ENCODE data around the gene ST8SIA5. TPM values are rescaled to one million over a fixed set of nuclear protein-coding genes. Genes with fewer than 3 reads are reported as not detected.

ST8SIA5 gene
- total and polyA plus RNA-seq, 7 donors = under 0.01 to 0.81 (median 0.22) TPM; not detected in 3

- WGBS, 2 donors = 65 to 70% methylated on average over 6 of the region's 6 CpGs
- no peak for TF ChIP-seq POLR2AphosphoS5 (IDR thresholded peaks at IDR 0.05)
- TF ChIP-seq EP300 (IDR thresholded peaks at IDR 0.05) = no peak
- TF ChIP-seq POLR2A (IDR thresholded peaks at IDR 0.05) = no peak
- TF ChIP-seq, protein P1, sequence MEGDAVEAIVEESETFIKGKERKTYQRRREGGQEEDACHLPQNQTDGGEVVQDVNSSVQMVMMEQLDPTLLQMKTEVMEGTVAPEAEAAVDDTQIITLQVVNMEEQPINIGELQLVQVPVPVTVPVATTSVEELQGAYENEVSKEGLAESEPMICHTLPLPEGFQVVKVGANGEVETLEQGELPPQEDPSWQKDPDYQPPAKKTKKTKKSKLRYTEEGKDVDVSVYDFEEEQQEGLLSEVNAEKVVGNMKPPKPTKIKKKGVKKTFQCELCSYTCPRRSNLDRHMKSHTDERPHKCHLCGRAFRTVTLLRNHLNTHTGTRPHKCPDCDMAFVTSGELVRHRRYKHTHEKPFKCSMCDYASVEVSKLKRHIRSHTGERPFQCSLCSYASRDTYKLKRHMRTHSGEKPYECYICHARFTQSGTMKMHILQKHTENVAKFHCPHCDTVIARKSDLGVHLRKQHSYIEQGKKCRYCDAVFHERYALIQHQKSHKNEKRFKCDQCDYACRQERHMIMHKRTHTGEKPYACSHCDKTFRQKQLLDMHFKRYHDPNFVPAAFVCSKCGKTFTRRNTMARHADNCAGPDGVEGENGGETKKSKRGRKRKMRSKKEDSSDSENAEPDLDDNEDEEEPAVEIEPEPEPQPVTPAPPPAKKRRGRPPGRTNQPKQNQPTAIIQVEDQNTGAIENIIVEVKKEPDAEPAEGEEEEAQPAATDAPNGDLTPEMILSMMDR (IDR thresholded peaks at IDR 0.05) = no peak
- no peak for DNase-seq
Observed at GRCh38 chr18:46621111-46621766, 135.6 kb downstream of the ST8SIA5 start.

GRCh38 chr18:46619559-46619958 lies 137.3 kb downstream of the ST8SIA5 start:
- H3K4me3 ChIP-seq = no peak overlapping the region
- peaks cover 0 to 16% (median 13%) of the 10 kb centered on the region in 4 donors for H3K4me1 ChIP-seq
- H3K36me3 ChIP-seq = no peaks in the 10 kb centered on the region
- H3K9me3 ChIP-seq = no peaks in the 10 kb centered on the region
- TF ChIP-seq POLR2AphosphoS5 (IDR thresholded peaks at IDR 0.05) (no peak), POLR2A (IDR thresholded peaks at IDR 0.05) (no peak)
- TF ChIP-seq, protein P1 (IDR thresholded peaks at IDR 0.05) = no peak
- 73 to 88% methylated on average over 3 of the region's 3 CpGs for WGBS, 2 donors
- H3K27me3 ChIP-seq = no peaks in the 10 kb centered on the region
- intact Hi-C loops (cut with DNase I) = no loop called here
- H3K27ac ChIP-seq = no peak overlapping the region
- DNase-seq = no peak

More at GRCh38 chr18:46621111-46621766, 135.6 kb downstream of the ST8SIA5 start:
- intact Hi-C loops (cut with DNase I) = no loop called here
- Histone ChIP-seq H3K27me3 (no peaks in the 10 kb centered on the region), H3K4me1 (peaks cover 0 to 17% (median 13%) of the 10 kb centered on the region in 4 donors), H3K36me3 (no peaks in the 10 kb centered on the region), H3K27ac (no peak overlapping the region), H3K4me3 (no peak overlapping the region), H3K9me3 (no peaks in the 10 kb centered on the region)

Small RNA genes within 50 kb of the gene (small RNA-seq; reads per million reads assigned to genes)
- gene AC090311.1 = 0 reads per million in 3 donors

Other genes starting within 250 kb of the ST8SIA5 start
- under 1 TPM in 2 of 4 donors, not detected in 2; 0.27 to 0.28 TPM for gene LOXHD1, start 99.8 kb downstream of the ST8SIA5 start, total RNA-seq
- under 1 TPM in 1 of 3 donors, not detected in 2; 0.06 TPM for gene LOXHD1, start 99.8 kb downstream of the ST8SIA5 start, polyA plus RNA-seq
- 10 to 100 TPM; 30.0 to 36.6 (median 31.8) TPM for gene PIAS2, start 160.5 kb upstream of the ST8SIA5 start, total RNA-seq
- gene PIAS2, start 160.5 kb upstream of the ST8SIA5 start, polyA plus RNA-seq = 1 to 10 TPM; 5.5 to 8.1 (median 6.6) TPM
- gene KATNAL2, start 160.5 kb upstream of the ST8SIA5 start, total RNA-seq = 10 to 100 TPM in 1 of 4 donors, 1 to 10 TPM in 3; 1.2 to 18.8 (median 7.0) TPM
- 1 to 10 TPM in 2 of 3 donors, under 1 TPM in 1; 0.60 to 2.5 (median 1.2) TPM for gene KATNAL2, start 160.5 kb upstream of the ST8SIA5 start, polyA plus RNA-seq

Data from sigmoid colon (tissue), 7 donors.